HG02981 (cell line): ENCODE results near the gene FAM156B.
"Not testable (repeated sequence)": the region's sequence is repeated elsewhere in the genome, so short reads cannot be mapped to it uniquely, and the experiment has no call there.

Experiments used
- ATAC-seq: cut with Tn5 transposase; IDR thresholded peaks from one replicate; pipeline ENCODE4 v1.9.1; 2021; ENCODE audit warnings: mild to moderate bottlenecking, moderate library complexity; ENCODE audit not compliant: unreplicated experiment

Gene FAM156B, protein sequence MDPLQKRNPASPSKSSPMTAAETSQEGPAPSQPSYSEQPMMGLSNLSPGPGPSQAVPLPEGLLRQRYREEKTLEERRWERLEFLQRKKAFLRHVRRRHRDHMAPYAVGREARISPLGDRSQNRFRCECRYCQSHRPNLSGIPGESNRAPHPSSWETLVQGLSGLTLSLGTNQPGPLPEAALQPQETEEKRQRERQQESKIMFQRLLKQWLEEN

DNA sequence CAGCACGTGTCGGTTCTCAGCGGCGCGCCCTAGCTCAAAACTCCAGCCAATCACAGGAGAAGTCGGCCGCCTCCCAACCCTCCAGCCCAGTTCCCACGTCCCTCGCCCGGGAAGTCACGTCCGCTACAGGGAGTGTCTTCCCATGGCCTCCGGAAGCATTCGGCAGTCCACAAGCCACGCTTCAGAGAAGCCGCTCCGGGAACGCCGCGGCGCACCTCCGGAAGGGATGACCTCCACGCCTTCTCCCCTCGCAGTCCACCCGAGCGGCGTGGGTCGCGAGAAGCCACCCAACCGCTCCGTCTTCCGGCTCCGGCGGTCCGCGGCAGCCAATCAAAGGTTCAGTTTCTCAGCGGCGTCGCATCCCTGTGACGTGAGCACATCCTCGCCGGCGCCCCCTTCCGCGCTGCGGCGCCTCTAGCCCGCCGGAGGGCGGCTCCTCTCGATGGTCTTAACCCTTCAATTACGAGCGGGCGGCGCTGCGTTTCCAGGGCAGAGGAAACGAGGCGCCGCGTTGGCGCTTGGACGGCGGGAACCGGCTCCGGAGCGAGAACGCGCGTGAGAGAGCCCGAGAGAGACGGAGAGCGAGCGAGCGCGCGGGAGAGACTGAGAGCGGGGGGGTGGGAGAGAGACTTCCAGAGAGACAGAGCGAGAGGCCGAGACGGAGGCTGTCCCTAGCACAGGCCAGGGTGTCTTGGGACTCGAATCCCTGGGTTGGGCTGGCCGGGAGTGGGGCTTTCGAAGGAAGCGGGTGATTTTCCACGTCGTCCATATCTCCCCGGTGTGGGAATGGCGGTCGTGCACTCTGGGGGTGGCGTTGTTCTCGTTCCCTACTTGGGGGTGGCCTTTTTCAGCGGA lies at the start of gene FAM156B:
FAM156B (plus strand) TSS at position 476 of the 855 bp plus-strand sequence. CDS start 9,896 bp downstream, outside the sequence.
- peak; percentile 84 for ATAC-seq

DNA sequence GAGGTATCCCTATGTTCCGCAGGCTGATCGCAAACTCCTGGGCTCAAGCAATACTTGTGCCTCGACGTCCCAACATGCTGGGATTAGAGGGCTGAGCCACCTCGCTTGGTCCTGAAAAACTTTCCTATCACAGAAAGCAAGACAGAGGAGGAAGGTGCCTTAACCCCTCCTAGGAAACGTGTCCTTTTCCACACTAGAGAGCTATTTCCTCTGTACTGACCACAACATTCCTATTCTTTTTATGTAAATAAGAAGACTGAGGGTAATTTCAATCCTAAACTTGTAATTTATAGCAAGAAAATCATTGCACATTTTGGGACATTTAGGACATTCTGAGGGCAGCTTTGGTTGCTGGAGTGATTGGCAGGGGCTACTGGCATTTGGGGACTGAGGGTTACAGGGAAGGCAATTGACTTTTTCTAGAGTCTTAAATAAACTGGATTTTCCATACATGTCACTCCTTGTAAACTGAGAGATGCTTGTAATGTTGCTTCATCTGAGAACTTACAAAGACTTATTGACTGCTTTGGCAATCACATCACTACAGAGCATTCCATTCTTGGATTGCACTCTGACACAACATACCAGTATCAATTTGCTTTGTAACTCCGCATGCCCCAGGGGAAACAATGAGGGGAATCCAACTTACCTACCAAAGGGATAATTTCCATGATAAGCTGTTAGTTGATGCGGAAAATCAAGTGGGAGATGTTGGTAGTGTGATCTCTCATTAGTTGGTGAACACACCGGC lies 44.8 kb upstream of the FAM156B start:
- ATAC-seq: no peak

DNA sequence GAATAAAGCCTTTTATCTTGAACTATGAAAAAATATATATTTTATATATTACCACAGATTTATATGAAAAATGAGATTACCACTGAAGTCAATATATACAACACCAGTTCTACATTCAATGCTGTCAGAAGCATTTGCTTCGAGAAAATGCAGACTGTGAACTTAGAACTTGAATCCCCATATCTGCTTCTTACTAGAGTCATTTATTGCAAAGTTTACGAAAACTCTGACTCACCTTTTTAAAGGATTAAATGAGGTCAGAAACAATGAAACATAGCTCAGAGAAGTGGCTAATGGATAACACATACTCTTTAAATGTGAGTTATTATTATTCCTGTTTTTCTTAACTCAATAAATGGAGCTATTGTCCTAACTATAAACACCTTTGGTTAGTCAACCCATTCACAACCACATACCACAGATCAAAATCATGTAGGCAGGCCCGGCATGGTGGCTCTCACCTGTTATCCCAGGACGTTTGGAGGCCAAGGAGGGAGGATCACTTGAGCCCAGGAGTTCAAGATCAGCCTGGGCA lies 40.1 kb upstream of the FAM156B start:
- ATAC-seq: not testable (repeated sequence)

DNA sequence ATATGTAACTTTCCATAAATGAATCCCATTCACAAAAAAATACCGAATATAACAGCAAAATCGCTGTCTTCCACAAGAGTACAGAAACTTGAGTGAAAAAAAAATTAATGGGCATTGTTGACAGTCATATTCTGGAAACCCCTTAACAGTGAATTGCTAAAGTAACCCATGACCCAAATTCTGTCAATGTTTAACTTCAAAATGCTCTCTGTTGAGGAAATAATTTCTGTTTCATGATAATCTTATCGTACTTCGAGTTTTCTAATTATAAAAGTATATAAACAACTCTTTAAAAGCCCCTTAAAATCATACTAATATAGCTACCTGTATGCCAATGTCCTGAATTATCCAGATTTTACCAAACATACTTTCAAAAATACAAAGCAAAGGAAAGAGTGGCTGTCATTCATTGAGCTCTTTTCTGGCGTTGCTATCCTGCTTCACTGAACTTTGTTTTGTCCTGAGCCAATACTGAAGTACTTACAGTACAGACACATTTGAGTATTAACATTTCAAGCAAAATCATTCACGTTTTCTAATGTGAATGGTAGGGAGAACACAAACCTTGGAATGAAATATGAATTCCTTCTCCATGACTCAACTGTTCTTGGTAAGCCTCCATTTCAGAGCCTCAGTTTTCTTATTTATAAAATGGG lies 31.7 kb upstream of the FAM156B start:
- no peak for ATAC-seq

DNA sequence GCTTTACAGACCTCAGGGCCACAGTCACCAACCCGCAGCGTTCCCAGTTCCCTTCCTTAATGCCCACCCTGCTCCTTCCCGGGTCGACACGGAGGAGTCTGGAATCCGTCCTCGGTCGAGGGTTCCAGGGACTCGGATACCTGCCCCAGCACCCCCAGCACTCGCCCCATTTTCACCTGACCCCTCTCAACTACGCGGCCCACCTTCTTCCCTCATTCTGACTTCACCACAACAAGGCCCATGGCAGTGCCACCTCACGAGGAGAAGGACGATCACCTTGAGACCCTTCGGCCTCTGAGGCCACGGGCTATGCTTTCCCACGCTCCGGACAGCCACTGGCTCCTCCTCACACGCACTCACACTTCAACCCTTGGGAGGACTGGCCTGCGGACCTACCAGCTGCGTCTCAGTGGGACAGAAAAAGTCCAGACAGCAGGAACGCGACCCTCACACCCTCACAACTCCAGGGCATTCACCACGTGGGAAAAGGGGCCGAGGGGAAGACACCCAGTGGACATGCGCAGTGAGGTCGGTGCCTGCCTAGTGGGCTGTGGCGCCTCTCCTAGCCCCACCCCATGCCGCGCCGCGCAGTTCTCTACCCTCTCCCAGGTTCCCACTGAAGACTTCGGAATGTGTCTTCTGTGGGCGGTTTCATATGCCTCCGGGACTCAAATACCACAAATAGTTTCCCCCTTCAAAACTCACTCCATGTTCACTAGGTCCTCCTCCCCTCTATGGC lies 29.4 kb upstream of the FAM156B start, which contains the start of gene XAGE3:
XAGE3 (minus strand) TSS at position 474 of the 739 bp plus-strand sequence. CDS start 950 bp downstream, outside the sequence.
- no peak for ATAC-seq

DNA sequence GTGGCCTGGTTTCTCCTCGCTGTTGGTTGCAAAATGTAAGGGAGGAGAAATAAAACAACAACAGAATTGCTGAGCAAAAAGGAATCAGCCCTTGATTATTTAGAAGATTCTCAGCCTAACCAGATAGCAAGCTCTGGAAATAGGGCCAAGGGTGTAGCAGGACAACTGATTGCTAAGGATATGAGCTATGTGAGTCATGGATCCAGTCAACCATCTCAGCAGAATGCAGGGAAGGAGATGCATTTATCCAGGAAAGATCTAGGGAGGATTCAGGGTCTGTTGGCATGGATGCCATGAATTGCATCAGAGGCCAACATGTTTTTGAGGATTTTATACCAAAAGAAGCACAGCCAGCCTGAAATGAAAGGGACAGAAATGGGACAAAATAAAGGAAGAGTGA lies 27.1 kb upstream of the FAM156B start:
- ATAC-seq: no peak

DNA sequence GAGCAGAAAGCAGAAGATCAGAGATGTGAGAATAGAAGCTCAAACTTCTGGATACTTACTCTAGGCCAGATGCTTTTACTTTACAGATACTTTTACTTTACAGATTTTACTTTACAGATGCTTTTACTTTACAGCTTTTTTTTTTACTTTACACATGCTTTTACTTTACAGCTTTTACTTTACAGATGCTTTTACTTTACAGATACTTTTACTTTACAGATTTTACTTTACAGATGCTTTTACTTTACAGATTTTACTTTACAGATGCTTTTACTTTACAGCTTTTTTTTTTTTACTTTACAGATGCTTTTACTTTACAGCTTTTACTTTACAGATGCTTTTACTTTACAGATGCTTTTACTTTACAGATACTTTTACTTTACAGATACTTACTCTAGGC lies 23.3 kb upstream of the FAM156B start:
- ATAC-seq: not testable (repeated sequence)

DNA sequence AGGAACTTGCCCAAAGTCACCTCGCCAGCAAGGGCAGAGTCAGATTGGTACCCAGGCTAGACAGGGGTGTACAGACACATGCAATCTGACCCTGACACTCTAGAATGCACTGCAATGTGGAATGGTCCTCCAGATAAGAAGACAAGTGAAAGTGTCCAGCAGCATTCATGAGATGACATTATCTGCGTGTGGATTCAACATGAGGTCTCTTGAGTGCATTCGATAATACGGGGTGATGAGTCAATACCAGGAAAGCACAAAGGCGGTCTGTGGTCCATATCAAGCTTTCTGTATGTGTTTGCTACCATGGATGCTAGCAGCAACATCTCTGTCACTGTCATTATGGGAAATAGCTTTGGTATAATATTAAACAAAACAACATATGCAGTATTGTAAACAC lies 22.5 kb upstream of the FAM156B start:
- ATAC-seq: no peak

DNA sequence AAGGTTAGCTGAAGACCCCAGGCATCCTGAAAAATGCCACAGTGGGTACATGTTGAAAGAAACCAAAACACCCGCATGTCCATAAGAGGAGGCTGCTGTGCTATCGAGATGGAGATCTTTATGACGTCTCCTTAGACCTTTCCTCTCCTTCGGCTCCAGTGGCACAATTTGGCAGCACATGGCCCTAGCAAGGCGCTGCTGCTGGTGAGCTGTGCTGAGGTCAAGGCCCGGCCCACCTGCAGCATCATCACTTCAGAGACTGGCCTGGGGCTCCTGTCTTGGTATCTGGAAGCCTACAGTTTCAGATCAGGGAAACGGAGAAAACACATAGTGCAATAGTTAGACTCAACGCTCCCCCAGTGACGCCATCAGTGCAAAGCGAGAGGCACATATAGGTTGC lies 21.7 kb upstream of the FAM156B start:
- not testable (repeated sequence) for ATAC-seq

DNA sequence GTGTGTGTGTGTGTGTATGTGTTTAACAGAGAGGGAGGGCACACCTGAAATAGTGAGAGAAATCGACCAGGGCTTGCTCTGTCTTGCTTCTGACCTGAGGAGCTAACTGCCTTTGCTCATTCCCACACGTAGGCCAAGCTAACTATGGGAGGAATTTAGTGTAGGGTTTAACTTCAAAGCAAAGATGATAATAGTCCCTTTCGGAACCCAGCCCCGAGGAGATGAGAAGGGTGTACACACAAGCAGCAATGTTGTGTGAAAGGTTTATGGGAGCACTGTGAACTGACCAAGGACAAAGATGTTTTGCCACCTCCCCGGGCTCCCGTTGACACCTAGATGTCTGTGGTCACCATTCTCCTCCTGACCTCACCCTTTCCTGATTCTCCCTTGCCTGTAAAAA lies 20.7 kb upstream of the FAM156B start:
- not testable (repeated sequence) for ATAC-seq

DNA sequence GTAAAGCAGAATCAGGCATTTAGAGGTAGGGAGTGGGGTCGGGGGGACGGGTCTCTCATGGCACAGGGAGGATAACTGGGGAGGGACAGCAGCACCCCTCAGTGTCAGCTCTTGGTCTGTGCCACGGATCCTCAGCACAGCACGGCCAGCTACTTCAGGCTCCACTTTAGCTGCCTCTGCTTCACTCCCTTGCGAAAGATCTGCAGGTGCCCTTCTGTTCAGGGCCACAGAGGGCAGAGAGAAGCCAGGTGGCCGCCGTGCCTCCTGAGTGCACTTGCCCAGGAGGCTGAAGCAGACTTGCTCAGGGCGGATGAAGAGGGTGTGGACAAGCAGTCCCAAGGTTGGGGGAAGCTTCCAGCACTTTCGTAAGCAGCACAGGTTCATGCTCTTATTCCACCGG lies 9.7 kb upstream of the FAM156B start:
- not testable (repeated sequence) for ATAC-seq

DNA sequence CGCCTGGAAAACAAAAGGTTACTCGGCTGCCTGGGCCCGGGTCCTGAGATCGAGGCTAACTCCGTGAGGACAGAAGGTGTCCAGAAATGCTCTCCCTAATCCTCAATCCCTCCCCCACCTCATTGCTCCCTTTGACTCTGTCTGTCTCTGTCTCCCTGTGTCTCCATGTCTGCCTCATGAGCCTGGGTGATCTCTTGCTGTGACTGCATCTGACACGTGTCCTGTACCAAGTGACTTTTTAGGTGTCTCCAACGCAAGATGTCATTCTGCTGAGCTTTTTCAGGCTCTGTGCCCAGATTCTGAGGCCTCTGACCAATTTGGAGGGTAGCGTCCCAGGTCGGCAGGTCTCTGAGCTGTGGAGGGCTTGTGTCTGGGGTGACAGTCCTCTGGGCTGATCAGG lies 9.0 kb upstream of the FAM156B start:
- ATAC-seq: not testable (repeated sequence)

DNA sequence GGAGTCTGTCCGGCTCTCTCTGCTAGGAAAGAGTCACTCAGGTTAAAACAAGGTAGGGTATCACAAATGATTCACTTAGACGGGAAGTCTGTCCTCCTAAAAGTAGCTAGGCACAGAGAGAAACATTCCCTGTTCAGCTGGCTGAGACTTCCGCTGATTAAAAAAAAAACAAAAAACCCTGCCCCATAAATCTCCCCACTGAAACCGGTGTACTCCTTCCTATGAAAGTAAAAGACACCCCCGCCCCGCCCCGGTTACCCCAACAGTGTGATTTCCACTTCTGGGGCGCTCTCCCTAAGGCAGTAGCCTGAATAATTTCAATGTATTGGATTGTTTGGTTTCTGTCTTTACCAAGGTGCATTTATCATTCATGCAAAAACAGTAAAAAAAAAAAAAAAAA lies 692 bp upstream of the FAM156B start:
- ATAC-seq: peak; percentile 20

DNA sequence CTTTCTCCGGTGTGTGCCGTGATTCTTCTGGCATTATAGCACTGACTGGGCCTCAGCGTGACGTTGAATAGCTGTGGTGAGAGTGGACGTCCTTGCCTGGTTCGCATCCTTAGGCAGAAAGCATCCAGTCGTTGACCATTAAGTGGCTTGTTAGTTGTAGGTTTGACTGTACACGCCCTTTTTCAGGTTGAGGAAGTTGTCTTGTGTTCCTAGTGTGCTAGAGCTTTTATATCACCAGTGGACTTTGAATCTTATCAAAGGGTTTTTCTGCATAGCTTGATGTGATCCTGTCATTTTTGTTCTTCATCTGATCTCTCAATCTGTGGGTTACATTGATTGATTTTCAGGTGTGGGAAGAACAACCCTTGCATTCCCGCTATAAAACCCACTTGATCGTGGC lies 8.4 kb downstream of the FAM156B start:
- not testable (repeated sequence) for ATAC-seq

DNA sequence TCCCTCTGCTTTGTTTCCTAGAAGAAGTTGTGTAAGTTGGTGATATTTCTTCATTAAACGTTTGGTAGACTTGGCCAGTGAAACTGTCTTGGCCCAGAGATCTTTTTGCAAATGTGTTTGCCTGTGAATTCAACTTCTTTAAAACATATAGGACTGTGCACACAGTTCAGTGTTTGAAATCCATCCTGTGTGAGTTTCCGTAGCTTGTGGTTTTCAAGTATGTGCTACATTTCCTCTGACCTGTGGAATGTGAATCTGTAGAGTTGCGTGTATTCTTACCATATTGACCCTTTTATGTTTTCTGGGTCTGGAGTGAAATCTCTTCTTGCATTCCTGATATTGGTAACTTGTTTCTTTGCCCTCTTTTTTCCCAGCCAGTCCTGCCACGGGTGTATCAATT lies 8.9 kb downstream of the FAM156B start:
- ATAC-seq: not testable (repeated sequence)

DNA sequence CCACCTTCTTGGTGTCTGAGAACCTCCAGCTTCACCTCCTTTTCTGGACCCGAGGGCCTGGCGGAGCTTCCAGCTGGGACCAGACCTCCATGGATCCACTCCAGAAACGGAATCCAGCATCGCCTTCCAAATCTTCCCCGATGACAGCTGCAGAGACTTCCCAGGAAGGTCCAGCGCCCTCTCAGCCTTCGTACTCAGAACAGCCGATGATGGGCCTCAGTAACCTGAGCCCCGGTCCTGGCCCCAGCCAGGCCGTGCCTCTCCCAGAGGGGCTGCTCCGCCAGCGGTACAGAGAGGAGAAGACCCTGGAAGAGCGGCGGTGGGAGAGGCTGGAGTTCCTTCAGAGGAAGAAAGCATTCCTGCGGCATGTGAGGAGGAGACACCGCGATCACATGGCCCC lies 10.0 kb downstream of the FAM156B start:
- not testable (repeated sequence) for ATAC-seq

DNA sequence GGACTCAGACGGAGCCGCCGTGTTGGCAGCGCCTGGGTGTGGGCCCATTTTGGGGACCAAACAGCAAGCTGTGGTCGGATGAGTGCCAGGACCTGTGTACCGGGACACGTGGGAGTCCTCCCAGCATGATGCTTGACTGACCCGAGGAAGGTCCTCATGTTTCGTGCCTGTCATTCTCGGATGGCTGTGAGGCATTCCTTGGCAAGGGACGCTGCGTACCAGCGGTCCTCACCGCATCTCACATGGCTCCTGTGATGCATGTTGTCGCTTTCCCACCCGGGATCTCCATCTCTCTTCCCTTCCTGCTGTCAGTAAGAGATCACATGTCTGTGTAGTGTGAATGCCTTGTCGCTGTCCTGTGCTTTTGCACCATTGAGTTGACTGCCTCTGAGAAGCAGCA lies 10.8 kb downstream of the FAM156B start:
- not testable (repeated sequence) for ATAC-seq

DNA sequence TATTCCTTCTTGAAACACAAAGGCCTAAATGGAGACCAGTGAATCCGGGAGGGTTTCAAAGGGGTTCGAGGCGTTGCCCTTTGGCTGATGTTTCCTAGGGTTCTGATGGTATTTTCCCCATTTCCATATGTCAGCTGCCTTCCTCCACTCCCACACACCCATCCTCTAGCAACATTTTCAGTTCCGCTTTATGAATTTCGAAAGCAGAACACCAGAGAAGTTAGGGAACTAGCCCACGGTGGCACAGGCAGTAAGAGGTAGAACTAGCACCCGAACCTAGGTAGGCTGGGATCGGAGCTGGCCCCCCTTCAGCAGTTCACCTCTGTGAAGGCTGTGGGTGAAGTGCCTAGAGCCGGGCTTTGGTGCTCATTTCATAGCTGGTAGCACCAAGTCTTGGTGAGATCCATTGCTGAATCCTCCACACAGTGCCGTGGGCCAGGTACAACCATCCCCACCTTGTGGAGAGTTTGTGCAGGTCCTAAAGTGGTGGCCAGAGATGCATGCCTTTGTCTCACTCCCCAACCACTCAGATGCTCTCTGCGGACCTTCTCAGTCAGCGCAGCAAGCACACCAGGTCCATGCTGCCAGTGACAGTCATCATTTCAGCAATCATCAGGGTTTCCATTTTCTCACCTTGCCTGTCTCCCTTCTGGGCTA lies 12.3 kb downstream of the FAM156B start:
- ATAC-seq: not testable (repeated sequence)

DNA sequence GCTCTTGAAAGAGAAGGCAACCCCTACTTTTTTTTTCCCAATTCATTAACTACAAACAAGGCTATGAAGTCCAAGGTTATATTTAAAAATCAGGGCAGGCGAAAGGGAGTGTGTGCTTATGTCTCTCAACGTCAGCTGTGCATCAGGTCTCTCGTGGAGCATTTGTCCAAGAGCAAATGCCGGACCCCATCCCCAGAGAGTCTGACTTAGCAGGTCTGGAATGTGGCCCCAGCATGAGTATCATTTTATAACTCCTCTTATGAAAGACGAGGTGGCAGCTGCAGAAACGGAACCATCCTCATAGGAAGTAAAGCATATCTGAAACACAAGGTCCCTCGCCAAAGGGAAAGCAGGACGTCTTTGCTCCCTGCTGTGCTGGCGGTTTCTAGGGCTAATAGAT lies 16.6 kb downstream of the FAM156B start:
- ATAC-seq: not testable (repeated sequence)
